Measurements from ENCODE around the gene SLC6A19. TPM values are rescaled to one million over a fixed set of nuclear protein-coding genes. Genes with fewer than 3 reads are reported as not detected.

The SLC6A19 gene
- total RNA-seq, 4 donors from 2014 or later: not detected

- no peak for DNase-seq (ENCODE audit: low spot score)
- ATAC-seq (ENCODE audit: low FRiP score): no peak
These were observed 29.3 kb upstream of the SLC6A19 start for GRCh38 chr5:1172007-1172581.

GRCh38 chr5:1172670-1173404 lies 28.6 kb upstream of the SLC6A19 start:
- DNase-seq (ENCODE audit: low spot score) (no peak), ATAC-seq (ENCODE audit: low FRiP score) (no peak)
- TF ChIP-seq CTCF (IDR thresholded peaks at IDR 0.05): no peak

More at GRCh38 chr5:1172007-1172581, 29.3 kb upstream of the SLC6A19 start:
- TF ChIP-seq CTCF (IDR thresholded peaks at IDR 0.05): no peak

GRCh38 chr5:1173485-1174070 lies 27.8 kb upstream of the SLC6A19 start:
- no peak for TF ChIP-seq CTCF (IDR thresholded peaks at IDR 0.05)
- DNase-seq (ENCODE audit: low spot score): no peak
- no peak for ATAC-seq (ENCODE audit: low FRiP score)

- DNase-seq (ENCODE audit: low spot score): peak; percentile 41
- ATAC-seq (ENCODE audit: low FRiP score): peak; percentile 71
- peak in 1 of 3 donors; percentile 24 for TF ChIP-seq CTCF (IDR thresholded peaks at IDR 0.05)
These were observed 27.1 kb upstream of the SLC6A19 start for GRCh38 chr5:1174122-1174936.

- DNase-seq (ENCODE audit: low spot score) (no peak), ATAC-seq (ENCODE audit: low FRiP score) (no peak)
These were observed 26.4 kb upstream of the SLC6A19 start for GRCh38 chr5:1175015-1175414.

More at GRCh38 chr5:1175015-1175414, 26.4 kb upstream of the SLC6A19 start:
- TF ChIP-seq CTCF (IDR thresholded peaks at IDR 0.05): no peak
